ENCODE measurements around the gene COBL. TPM values are rescaled to one million over a fixed set of nuclear protein-coding genes. Genes with fewer than 3 reads are reported as not detected.

Gene COBL
- total RNA-seq, 1 experiment from 2014 or later: 63.6 TPM

GRCh38 chr7:51228386-51228958, 88.1 kb downstream of the COBL start:
- ChIA-PET CTCF (interaction anchor here (0.6 to 2.2 kb wide), 8 partner anchors 14 to 587 kb away, joined by 3 to 8 read pairs (median 4); no protein-coding TSS in a partner anchor), POLR2A (interaction anchor here (0.6 kb wide), 1 partner anchor 420 kb away, joined by 4 read pairs; no protein-coding TSS in a partner anchor)
- H3K4me3 Mint-ChIP-seq (ENCODE audit: unreplicated experiment): no peak overlapping the region
- H3K9me3 Mint-ChIP-seq (ENCODE audit: unreplicated experiment): no peaks in the 10 kb centered on the region
- intact Hi-C loops (cut with micrococcal nuclease; ENCODE audit: unreplicated experiment): loop anchor here (1.0 to 2.0 kb wide), 2 partner anchors 11 to 40 kb away; no protein-coding TSS in a partner anchor
- peaks cover 17% of the 10 kb centered on the region for H3K36me3 Mint-ChIP-seq (ENCODE audit: insufficient read depth, unreplicated experiment)
- no peak for TF ChIP-seq CTCF (IDR thresholded peaks at IDR 0.05; ENCODE audit: insufficient read depth in 1 of 2, low read depth in 1 of 2, low read length in 1 of 2, severe bottlenecking in 1 of 2, unreplicated experiment in 1 of 2)
- H3K27me3 ChIP-seq (replicated peaks; ENCODE audit: control insufficient read depth, insufficient read depth, low read length): no peaks in the 10 kb centered on the region
- no peaks in the 10 kb centered on the region; the same call in none of the 2 replicates for H3K36me3 ChIP-seq (ENCODE audit: control insufficient read depth, insufficient read depth, low read length)
- H3K27ac Mint-ChIP-seq (ENCODE audit: unreplicated experiment): no peak overlapping the region
- peaks cover 17% of the 10 kb centered on the region for H3K4me1 ChIP-seq
- DNase-seq: no peak
- BruUV-seq (replicated peaks): no TSS peak
- peaks cover 44% of the 10 kb centered on the region for H3K4me1 Mint-ChIP-seq (ENCODE audit: low read depth, unreplicated experiment)
- no peak overlapping the region for H3K4me3 ChIP-seq (ENCODE audit: low read depth, low read length)
- no peaks in the 10 kb centered on the region for H3K27me3 Mint-ChIP-seq (ENCODE audit: insufficient read depth, unreplicated experiment)
- H3K9me3 ChIP-seq: no peaks in the 10 kb centered on the region

- POLR2A ChIA-PET: no interaction called here
- no TSS peak for BruUV-seq (replicated peaks)
- Mint-ChIP-seq H3K27me3 (ENCODE audit: insufficient read depth, unreplicated experiment) (no peaks in the 10 kb centered on the region), H3K27ac (ENCODE audit: unreplicated experiment) (no peak overlapping the region), H3K4me1 (ENCODE audit: low read depth, unreplicated experiment) (peaks cover 38% of the 10 kb centered on the region), H3K36me3 (ENCODE audit: insufficient read depth, unreplicated experiment) (peaks cover 22% of the 10 kb centered on the region), H3K9me3 (ENCODE audit: unreplicated experiment) (no peaks in the 10 kb centered on the region), H3K4me3 (ENCODE audit: unreplicated experiment) (no peak overlapping the region)
- no peak overlapping the region for H3K4me3 ChIP-seq (ENCODE audit: low read depth, low read length)
- intact Hi-C loops (cut with micrococcal nuclease; ENCODE audit: unreplicated experiment): loop anchor here (1.0 to 2.0 kb wide), 2 partner anchors 11 to 39 kb away; no protein-coding TSS in a partner anchor
- no peaks in the 10 kb centered on the region for H3K27me3 ChIP-seq (replicated peaks; ENCODE audit: control insufficient read depth, insufficient read depth, low read length)
- no peak for TF ChIP-seq CTCF (IDR thresholded peaks at IDR 0.05; ENCODE audit: insufficient read depth in 1 of 2, low read depth in 1 of 2, low read length in 1 of 2, severe bottlenecking in 1 of 2, unreplicated experiment in 1 of 2)
- no peaks in the 10 kb centered on the region; the same call in none of the 2 replicates for H3K36me3 ChIP-seq (ENCODE audit: control insufficient read depth, insufficient read depth, low read length)
- CTCF ChIA-PET: interaction anchor here (0.6 to 2.2 kb wide), 6 partner anchors 23 to 587 kb away, joined by 3 to 8 read pairs (median 4); no protein-coding TSS in a partner anchor
- no peak for DNase-seq
- peaks cover 16% of the 10 kb centered on the region for H3K4me1 ChIP-seq
- H3K9me3 ChIP-seq: no peaks in the 10 kb centered on the region
These were observed 88.7 kb downstream of the COBL start for GRCh38 chr7:51227861-51228260.

- no peak overlapping the region for H3K4me3 ChIP-seq (ENCODE audit: low read depth, low read length)
- intact Hi-C loops (cut with micrococcal nuclease; ENCODE audit: unreplicated experiment): no loop called here
- ChIA-PET POLR2A (no interaction called here), CTCF (interaction anchor here (1.3 to 2.2 kb wide), 3 partner anchors 24 to 140 kb away, joined by 4 to 8 read pairs (median 7); no protein-coding TSS in a partner anchor)
- peaks cover 22% of the 10 kb centered on the region for H3K36me3 Mint-ChIP-seq (ENCODE audit: insufficient read depth, unreplicated experiment)
- H3K9me3 ChIP-seq: no peaks in the 10 kb centered on the region
- no peaks in the 10 kb centered on the region for H3K27me3 ChIP-seq (replicated peaks; ENCODE audit: control insufficient read depth, insufficient read depth, low read length)
- no peak for DNase-seq
- no peak overlapping the region for H3K4me3 Mint-ChIP-seq (ENCODE audit: unreplicated experiment)
- H3K4me1 ChIP-seq: peaks cover 16% of the 10 kb centered on the region
- no TSS peak for BruUV-seq (replicated peaks)
- no peak overlapping the region for H3K27ac Mint-ChIP-seq (ENCODE audit: unreplicated experiment)
- H3K9me3 Mint-ChIP-seq (ENCODE audit: unreplicated experiment): no peaks in the 10 kb centered on the region
- no peak for TF ChIP-seq CTCF (IDR thresholded peaks at IDR 0.05; ENCODE audit: insufficient read depth in 1 of 2, low read depth in 1 of 2, low read length in 1 of 2, severe bottlenecking in 1 of 2, unreplicated experiment in 1 of 2)
- no peaks in the 10 kb centered on the region for H3K27me3 Mint-ChIP-seq (ENCODE audit: insufficient read depth, unreplicated experiment)
- H3K36me3 ChIP-seq (ENCODE audit: control insufficient read depth, insufficient read depth, low read length): no peaks in the 10 kb centered on the region; the same call in none of the 2 replicates
- peaks cover 34% of the 10 kb centered on the region for H3K4me1 Mint-ChIP-seq (ENCODE audit: low read depth, unreplicated experiment)
These were observed 89.6 kb downstream of the COBL start for GRCh38 chr7:51226916-51227535.

Data from Caco-2 (cell line).